Transverse colon (tissue), 4 donors: ENCODE data around the gene SIK3.

Source experiments
- EP300 ChIP-seq: sonication (generic); formaldehyde crosslinking; IDR thresholded peaks from one replicate; pipeline ENCODE4 v1.6.1; 2017; ENCODE audit warnings: antibody characterized with exemption, low read depth
- POLR2A ChIP-seq: fragments of 450-650 bp; IDR thresholded peaks from one replicate; pipeline ENCODE4 v1.6.1; 2016; ENCODE audit warnings: antibody characterized with exemption, mild to moderate bottlenecking, moderate library complexity
- POLR2AphosphoS5 ChIP-seq, 3 donors: sonication (generic); formaldehyde crosslinking; IDR thresholded peaks; one replicate each; pipeline ENCODE4 v1.6.1; 2016; ENCODE audit warnings: antibody characterized with exemption in 3 of 3
- TF ChIP-seq, protein P1 (sequence below), 5 experiments: fragments of 200-600 bp in 3 of 5; fragments of 450-650 bp in 2 of 5; sonication (generic) in 3 of 5; IDR thresholded peaks; 1 replicate in 2 of 5; 2 replicates in 3 of 5; pipeline ENCODE4 v1.5.1; 2016 to 2017; ENCODE audit warnings: antibody characterized with exemption in 5 of 5, inconsistent platforms in 3 of 5, mild to moderate bottlenecking in 2 of 5, moderate library complexity in 1 of 5

DNA sequence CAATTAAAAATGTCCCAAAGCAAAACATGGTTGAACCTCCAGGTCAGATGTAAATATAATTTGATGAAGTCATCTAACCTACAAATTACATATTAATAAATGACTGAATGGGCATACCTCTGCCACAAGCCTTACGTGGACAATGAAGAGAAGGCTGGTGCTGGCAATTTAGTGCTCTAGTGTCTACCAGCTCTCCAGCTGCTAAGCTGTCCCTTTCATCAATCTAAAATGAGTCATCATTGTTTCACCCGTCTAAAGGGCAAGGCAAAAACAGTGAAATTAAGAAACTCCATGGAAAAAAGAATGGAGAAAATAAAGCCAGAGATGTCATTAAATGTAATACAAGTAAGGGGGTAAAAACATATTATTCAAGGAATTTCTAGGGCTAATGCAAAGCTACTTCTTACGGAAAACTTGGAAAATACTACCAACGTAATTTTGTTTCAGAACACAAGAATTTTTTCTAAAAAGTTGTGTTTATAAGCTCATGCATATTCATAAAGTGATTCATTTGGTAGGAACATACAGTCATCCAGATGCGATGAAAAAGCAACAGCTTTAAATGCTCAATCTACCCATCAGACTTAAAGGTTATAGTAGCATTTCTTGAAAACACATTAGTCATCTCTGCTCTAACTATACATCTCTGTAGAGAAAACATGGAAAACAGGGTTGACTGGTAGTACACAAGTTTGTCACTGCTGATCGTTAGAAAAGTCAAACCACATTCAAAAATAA lies 71.5 kb downstream of the SIK3 start:
- TF ChIP-seq, protein P1, sequence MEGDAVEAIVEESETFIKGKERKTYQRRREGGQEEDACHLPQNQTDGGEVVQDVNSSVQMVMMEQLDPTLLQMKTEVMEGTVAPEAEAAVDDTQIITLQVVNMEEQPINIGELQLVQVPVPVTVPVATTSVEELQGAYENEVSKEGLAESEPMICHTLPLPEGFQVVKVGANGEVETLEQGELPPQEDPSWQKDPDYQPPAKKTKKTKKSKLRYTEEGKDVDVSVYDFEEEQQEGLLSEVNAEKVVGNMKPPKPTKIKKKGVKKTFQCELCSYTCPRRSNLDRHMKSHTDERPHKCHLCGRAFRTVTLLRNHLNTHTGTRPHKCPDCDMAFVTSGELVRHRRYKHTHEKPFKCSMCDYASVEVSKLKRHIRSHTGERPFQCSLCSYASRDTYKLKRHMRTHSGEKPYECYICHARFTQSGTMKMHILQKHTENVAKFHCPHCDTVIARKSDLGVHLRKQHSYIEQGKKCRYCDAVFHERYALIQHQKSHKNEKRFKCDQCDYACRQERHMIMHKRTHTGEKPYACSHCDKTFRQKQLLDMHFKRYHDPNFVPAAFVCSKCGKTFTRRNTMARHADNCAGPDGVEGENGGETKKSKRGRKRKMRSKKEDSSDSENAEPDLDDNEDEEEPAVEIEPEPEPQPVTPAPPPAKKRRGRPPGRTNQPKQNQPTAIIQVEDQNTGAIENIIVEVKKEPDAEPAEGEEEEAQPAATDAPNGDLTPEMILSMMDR (IDR thresholded peaks at IDR 0.05) = no peak
- TF ChIP-seq POLR2AphosphoS5 (IDR thresholded peaks at IDR 0.05) = no peak
- TF ChIP-seq EP300 = no peak
- no peak for TF ChIP-seq POLR2A
